ENCODE results near the gene GPR55.
A peak's percentile ranks its signal among the peaks of the same experiment; 100 is the strongest.

Gene GPR55

GRCh38 chr2:230908595-230909191 is 16.3 kb downstream of the GPR55 start:
- no peaks in the 10 kb centered on the region for H3K27me3 ChIP-seq (ENCODE audit: insufficient read depth, poor library complexity, severe bottlenecking)
- no peak overlapping the region for H3K4me3 ChIP-seq (replicated peaks; ENCODE audit: insufficient read depth, low read length)
- TF ChIP-seq POLR2AphosphoS5 (IDR thresholded peaks at IDR 0.05; ENCODE audit: low read depth) (no peak), GABPA (IDR thresholded peaks at IDR 0.05; ENCODE audit: low read depth) (no peak), CTCF (IDR thresholded peaks at IDR 0.05; ENCODE audit: insufficient read depth, low read length) (no peak), SPI1 (IDR thresholded peaks at IDR 0.05; ENCODE audit: borderline replicate concordance, low read depth) (no peak)
- TF ChIP-seq, protein P1, sequence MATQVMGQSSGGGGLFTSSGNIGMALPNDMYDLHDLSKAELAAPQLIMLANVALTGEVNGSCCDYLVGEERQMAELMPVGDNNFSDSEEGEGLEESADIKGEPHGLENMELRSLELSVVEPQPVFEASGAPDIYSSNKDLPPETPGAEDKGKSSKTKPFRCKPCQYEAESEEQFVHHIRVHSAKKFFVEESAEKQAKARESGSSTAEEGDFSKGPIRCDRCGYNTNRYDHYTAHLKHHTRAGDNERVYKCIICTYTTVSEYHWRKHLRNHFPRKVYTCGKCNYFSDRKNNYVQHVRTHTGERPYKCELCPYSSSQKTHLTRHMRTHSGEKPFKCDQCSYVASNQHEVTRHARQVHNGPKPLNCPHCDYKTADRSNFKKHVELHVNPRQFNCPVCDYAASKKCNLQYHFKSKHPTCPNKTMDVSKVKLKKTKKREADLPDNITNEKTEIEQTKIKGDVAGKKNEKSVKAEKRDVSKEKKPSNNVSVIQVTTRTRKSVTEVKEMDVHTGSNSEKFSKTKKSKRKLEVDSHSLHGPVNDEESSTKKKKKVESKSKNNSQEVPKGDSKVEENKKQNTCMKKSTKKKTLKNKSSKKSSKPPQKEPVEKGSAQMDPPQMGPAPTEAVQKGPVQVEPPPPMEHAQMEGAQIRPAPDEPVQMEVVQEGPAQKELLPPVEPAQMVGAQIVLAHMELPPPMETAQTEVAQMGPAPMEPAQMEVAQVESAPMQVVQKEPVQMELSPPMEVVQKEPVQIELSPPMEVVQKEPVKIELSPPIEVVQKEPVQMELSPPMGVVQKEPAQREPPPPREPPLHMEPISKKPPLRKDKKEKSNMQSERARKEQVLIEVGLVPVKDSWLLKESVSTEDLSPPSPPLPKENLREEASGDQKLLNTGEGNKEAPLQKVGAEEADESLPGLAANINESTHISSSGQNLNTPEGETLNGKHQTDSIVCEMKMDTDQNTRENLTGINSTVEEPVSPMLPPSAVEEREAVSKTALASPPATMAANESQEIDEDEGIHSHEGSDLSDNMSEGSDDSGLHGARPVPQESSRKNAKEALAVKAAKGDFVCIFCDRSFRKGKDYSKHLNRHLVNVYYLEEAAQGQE (IDR thresholded peaks at IDR 0.05; ENCODE audit: insufficient replicate concordance, low read depth), result no peak
- no peak overlapping the region for H3K27ac ChIP-seq (replicated peaks)
- DNase-seq (ENCODE audit: low read depth in 1 of 2, low spot score in 1 of 2), result peak; percentile 51 to 82

GRCh38 chr2:230908092-230908594 is 16.9 kb downstream of the GPR55 start:
- Histone ChIP-seq H3K27me3 (ENCODE audit: insufficient read depth, poor library complexity, severe bottlenecking) (no peaks in the 10 kb centered on the region), H3K27ac (replicated peaks) (no peak overlapping the region), H3K4me3 (replicated peaks; ENCODE audit: insufficient read depth, low read length) (no peak overlapping the region)
- DNase-seq (ENCODE audit: low read depth in 1 of 2, low spot score in 1 of 2), result no peak
- TF ChIP-seq GABPA (IDR thresholded peaks at IDR 0.05; ENCODE audit: low read depth) (no peak), SPI1 (IDR thresholded peaks at IDR 0.05; ENCODE audit: borderline replicate concordance, low read depth) (no peak; the same call in 1 of the 2 replicates), POLR2AphosphoS5 (IDR thresholded peaks at IDR 0.05; ENCODE audit: low read depth) (no peak), CTCF (IDR thresholded peaks at IDR 0.05; ENCODE audit: insufficient read depth, low read length) (no peak)
- TF ChIP-seq, protein P1 (IDR thresholded peaks at IDR 0.05; ENCODE audit: insufficient replicate concordance, low read depth), result no peak

GRCh38 chr2:230907361-230908091 is 17.5 kb downstream of the GPR55 start:
- H3K4me3 ChIP-seq (replicated peaks; ENCODE audit: insufficient read depth, low read length), result no peak overlapping the region
- no peak for DNase-seq (ENCODE audit: low read depth in 1 of 2, low spot score in 1 of 2)
- H3K27me3 ChIP-seq (ENCODE audit: insufficient read depth, poor library complexity, severe bottlenecking), result no peaks in the 10 kb centered on the region
- H3K27ac ChIP-seq (replicated peaks), result no peak overlapping the region
- TF ChIP-seq POLR2AphosphoS5 (IDR thresholded peaks at IDR 0.05; ENCODE audit: low read depth) (no peak), SPI1 (IDR thresholded peaks at IDR 0.05; ENCODE audit: borderline replicate concordance, low read depth) (no peak), CTCF (IDR thresholded peaks at IDR 0.05; ENCODE audit: insufficient read depth, low read length) (no peak), GABPA (IDR thresholded peaks at IDR 0.05; ENCODE audit: low read depth) (no peak)
- TF ChIP-seq, protein P1 (IDR thresholded peaks at IDR 0.05; ENCODE audit: insufficient replicate concordance, low read depth), result no peak

Measured in HL-60 (cell line).